Fibroblast of upper back skin (primary cell): Measurements from ENCODE around the gene POU3F1.

ENCODE experiments used
- DNase-seq: peaks from one replicate; pipeline ENCODE4 v3.0.0-alpha.2; 2013

The POU3F1 gene

GRCh38 chr1:38046333-38046883 lies at the start of gene POU3F1:
TSS of gene POU3F1 (minus strand) at chr1:38046793. CDS start at chr1:38046743, 50 bp downstream.
- no peak for DNase-seq

GRCh38 chr1:38095454-38095931 lies 48.9 kb upstream of the POU3F1 start:
- DNase-seq: no peak

- DNase-seq: no peak
Measured at GRCh38 chr1:38094711-38095290, 48.2 kb upstream of the POU3F1 start.

GRCh38 chr1:38093569-38094520 lies 47.3 kb upstream of the POU3F1 start:
- DNase-seq: no peak

- DNase-seq: no peak
Measured at GRCh38 chr1:38092256-38092655, 45.7 kb upstream of the POU3F1 start.

GRCh38 chr1:38090796-38091195 lies 44.2 kb upstream of the POU3F1 start:
- no peak for DNase-seq

- no peak for DNase-seq
Measured at GRCh38 chr1:38089712-38090360, 43.2 kb upstream of the POU3F1 start.

- no peak for DNase-seq
Measured at GRCh38 chr1:38088791-38089190, 42.2 kb upstream of the POU3F1 start.

GRCh38 chr1:38088366-38088765 lies 41.8 kb upstream of the POU3F1 start:
- no peak for DNase-seq

GRCh38 chr1:38087676-38088075 lies 41.1 kb upstream of the POU3F1 start:
- no peak for DNase-seq

- no peak for DNase-seq
Measured at GRCh38 chr1:38085666-38086330, 39.2 kb upstream of the POU3F1 start.

GRCh38 chr1:38084700-38085099 lies 38.1 kb upstream of the POU3F1 start:
- no peak for DNase-seq

GRCh38 chr1:38084113-38084512 lies 37.5 kb upstream of the POU3F1 start:
- DNase-seq: no peak

- DNase-seq: no peak
Measured at GRCh38 chr1:38083541-38083940, 36.9 kb upstream of the POU3F1 start.

- DNase-seq: no peak
Measured at GRCh38 chr1:38082769-38083263, 36.2 kb upstream of the POU3F1 start.

- DNase-seq: no peak
Measured at GRCh38 chr1:38079019-38079418, 32.4 kb upstream of the POU3F1 start.

GRCh38 chr1:38077523-38078147 lies 31.0 kb upstream of the POU3F1 start:
- DNase-seq: no peak

GRCh38 chr1:38076455-38076854 lies 29.9 kb upstream of the POU3F1 start:
- DNase-seq: no peak

- DNase-seq: peak; percentile 26
Measured at GRCh38 chr1:38076038-38076437, 29.4 kb upstream of the POU3F1 start.

- no peak for DNase-seq
Measured at GRCh38 chr1:38075191-38075590, 28.6 kb upstream of the POU3F1 start.

- DNase-seq: no peak
Measured at GRCh38 chr1:38074302-38074677, 27.7 kb upstream of the POU3F1 start.
